H54 (cell line): ENCODE results near the gene PHACTR3.

ENCODE experiments used
- DNase-seq: peaks from one replicate; pipeline ENCODE4 v3.0.0; 2011; ENCODE audit warnings: low spot score, mixed read lengths; ENCODE audit not compliant: insufficient read length
- FAIRE-seq: peaks from 3 replicates; lab custom pipeline; 2011; peaks lifted over from hg19 to GRCh38; lab: Jason Lieb, UNC
- POLR2A ChIP-seq: IDR thresholded peaks from 2 replicates; pipeline ENCODE4 v1.6.1; 2011; ENCODE audit warnings: low read depth, mild to moderate bottlenecking, low read length

Gene PHACTR3

DNA sequence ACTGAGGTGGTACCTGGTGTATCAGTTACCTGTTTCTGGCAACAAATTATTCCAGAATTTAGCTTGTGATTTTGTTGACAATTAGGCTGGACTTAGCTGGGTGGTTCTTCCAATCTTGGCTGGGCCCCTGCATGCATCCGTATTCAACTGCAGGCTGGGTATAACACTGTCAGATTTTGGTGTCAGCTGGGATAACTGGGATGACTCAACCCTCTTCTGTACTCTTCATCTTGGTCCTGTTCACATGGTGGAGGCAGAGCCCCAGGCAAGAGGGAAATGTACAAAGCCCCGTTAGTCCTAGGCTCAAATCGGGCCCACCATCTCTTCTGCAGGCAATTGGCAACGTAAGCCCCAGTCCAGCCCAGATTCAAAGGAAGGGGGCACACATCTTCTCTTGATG is 89.2 kb downstream of the PHACTR3 start:
- no peak for DNase-seq
- no peak for FAIRE-seq

DNA sequence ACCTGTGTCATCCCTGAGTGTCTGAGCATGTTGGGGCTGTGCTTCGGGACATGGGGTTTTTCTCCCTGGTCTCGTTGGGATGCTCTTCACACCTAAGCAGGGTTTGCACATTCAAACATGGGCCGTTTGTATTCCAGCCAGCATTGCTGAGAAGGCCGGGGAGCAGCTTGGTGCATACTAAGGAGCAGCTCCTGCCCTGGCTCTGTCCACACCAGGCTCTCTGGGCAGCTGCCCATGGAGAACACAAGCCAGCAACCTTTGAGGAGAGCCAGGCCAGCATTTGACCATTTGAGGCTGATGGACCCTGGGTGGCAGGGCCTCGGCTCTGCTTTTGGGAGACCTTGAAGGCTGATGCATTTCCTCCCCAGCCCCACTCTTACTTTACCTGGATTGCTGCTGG is 92.1 kb downstream of the PHACTR3 start:
- FAIRE-seq (no peak), DNase-seq (no peak)
- no peak for TF ChIP-seq POLR2A

More for the DNA sequence above, 89.2 kb downstream of the PHACTR3 start:
- no peak for TF ChIP-seq POLR2A

DNA sequence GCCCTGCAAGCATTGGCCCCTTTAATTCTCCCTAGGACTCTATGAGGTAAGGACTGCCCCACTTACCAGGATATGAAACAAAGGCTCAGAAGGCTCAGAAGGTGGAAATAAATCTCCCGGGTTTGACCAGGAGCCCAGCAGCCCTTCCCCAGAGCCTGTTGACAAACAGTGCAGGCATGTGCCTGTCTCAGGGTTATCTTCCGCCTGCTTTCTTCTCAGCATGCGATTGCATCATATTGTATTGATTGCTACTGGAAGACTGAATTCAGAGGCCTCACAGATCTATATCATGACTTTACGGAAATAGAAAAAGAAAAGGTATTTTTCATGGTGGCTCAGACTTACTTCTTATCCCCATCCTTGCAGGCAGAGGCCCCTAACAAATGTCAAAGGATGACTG is 92.7 kb downstream of the PHACTR3 start:
- no peak for TF ChIP-seq POLR2A
- FAIRE-seq: no peak

DNA sequence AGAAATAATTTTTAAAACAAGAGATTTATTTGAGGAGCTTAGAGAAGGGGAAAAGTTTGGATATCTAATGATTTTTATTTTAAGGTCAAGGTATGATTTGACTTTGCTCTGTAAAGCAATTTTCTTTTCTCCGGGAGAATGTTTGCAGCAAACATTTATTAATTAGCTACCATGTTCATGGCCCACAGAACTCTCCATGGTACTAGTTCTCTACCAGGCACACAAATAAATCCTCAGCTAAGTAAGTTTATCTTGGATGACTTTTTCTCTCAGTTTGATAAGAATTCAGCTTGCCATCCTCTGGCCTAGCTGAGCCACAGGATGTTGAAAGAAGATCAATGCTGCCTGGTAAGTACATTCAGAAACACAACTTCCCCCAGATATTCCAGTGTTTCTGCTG is 94.3 kb downstream of the PHACTR3 start:
- TF ChIP-seq POLR2A: no peak
- FAIRE-seq (no peak), DNase-seq (no peak)

More for the DNA sequence above, 92.7 kb downstream of the PHACTR3 start:
- DNase-seq: no peak

DNA sequence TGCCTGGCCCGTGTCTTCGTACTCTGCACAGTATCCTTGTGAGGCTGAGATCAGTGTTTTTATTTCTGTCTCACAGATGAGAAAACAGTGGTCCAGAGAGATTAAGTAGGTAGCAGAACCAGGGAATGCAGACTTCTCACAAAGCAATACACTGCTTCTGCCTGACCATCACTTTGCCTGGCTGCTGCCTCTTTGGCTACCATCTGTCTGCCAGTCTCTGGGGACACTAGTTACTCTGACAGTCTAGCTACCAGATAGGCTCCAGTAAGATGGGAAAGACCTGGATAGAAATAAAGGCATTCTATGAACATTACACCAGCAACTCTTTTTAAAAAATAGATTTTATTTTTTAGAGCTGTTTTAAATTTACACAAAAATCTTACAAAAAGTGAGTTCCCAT is 96.9 kb downstream of the PHACTR3 start:
- DNase-seq (no peak), FAIRE-seq (no peak)
- no peak for TF ChIP-seq POLR2A

DNA sequence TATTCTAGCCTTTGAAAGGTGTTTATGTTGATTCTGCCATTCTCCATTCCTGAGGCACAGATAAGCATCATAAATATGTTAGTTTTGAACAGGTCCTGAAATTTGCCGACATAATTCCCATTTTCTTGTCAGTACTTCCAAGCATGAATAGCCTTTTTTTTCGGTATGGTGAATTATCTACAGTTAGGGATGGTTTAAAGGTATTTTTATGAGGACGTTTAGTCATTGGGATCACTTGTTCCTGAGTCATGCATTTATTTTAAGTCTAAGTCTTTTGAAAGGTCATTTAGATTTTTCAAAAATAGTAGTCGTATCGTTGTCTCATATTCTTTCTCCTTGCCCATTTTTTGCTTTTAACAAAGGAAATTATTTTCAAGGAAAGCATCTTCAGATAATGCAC is 98.7 kb downstream of the PHACTR3 start:
- no peak for TF ChIP-seq POLR2A
- DNase-seq (no peak), FAIRE-seq (no peak)

DNA sequence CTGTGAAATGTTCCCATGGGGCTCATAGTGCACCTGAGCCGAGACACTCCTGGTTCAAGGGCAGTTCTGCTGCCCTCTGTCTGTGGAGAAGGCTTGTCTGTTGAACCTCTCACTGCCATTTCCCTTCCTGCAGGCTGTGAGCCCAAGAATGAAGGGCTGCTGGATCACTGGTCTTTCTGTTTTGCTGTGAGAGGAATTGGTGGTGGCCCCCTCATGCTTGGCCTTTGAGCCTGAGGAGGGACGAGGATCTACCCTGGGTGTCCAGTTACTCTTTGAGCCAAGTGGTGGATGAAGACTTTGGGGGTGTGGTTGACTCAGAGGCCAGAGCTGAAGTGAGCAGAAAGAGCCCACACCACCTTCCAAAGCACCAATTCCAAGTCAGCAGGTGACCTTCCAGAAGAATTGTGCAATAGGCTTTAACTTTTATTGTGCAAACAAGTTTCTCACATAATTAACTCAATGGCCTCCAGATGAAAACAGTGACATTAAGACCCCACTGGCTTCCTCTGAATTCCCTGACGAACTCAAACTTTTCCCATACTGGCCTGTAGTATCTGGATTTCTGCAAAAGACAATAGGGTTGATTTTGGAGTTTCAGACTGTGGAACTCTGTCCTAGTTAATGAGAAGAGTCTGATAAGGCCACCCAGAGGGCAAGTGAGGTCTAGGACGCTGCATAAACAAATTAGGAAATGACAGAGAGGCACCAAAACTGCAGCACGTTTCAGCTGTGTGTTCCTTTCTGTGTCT is 101.5 kb downstream of the PHACTR3 start:
- DNase-seq (no peak), FAIRE-seq (no peak)
- no peak for TF ChIP-seq POLR2A

DNA sequence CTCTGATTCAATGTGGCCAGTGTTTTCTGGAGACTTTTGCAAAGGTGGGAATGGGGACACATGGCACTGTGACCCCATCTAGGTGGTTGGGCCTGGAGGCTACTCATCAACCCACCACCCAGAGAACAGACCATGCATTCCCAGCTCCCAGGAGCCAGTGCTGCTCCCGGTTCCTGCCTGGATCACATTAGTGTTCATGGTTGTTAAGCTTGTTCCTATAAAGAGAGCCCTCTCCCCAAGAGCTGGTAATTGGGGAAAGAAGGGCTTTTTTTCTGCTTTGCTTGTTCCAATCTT is 102.0 kb downstream of the PHACTR3 start:
- DNase-seq (no peak), FAIRE-seq (no peak)
- TF ChIP-seq POLR2A: no peak

DNA sequence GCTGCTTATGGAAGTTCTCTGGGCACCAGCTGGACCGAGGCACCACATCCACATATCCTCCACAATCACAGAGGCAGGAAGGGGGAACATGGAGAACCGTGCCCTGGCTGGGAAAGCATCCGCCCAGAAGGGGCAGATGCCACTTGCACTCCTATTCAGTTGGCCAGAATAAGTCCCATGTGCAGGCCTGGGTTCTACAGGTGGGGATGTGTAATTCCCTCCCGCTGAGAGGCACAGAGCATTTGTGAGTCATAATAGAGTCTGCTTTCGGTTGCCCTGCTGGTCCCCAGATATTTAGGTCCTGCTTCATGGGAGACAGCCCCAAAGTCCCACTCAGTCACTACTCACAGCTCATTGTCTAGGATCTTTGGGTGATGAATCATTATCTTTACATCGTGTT is 104.0 kb downstream of the PHACTR3 start:
- no peak for TF ChIP-seq POLR2A
- FAIRE-seq (no peak), DNase-seq (no peak)

DNA sequence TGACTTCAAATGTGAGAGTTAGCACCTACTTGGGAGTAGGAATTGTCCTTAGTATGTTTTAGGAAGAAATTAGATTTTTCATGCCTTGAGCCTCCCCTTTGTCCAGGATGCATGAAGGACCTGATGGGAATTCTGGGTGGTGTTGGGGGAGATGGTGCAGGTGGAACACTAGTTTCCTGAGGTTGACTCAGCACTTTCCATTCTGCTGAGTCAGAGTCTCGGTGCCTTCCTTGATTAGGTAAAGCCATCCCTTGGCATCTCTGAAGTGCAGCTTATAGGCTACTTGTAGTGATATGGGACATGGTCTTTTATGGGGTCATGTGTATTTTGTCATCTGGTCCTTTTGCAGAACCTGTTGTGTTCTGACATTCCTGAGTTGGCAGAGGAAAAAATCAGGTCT is 105.3 kb downstream of the PHACTR3 start:
- FAIRE-seq (no peak), DNase-seq (no peak)
- TF ChIP-seq POLR2A: no peak

DNA sequence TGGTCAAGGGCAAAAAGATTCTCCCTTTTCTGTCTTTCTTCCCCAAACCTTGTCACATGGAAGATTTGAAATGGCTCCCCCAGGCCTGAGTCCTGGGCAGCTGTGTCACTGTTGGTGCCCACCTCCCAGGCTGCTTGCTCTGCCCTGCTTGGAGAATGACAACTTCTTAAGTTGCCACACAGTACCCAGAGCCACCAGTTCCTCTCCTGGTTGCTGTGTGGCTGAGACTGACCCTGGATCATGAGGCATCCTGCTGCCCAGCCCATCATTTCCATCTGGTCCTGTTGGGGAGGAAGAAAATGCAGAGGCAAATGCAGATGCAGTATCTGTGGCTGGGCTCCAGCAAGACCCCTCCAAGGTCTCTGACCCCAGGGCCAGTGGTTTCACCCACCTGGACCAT is 113.7 kb downstream of the PHACTR3 start:
- FAIRE-seq (no peak), DNase-seq (no peak)
- TF ChIP-seq POLR2A: no peak

DNA sequence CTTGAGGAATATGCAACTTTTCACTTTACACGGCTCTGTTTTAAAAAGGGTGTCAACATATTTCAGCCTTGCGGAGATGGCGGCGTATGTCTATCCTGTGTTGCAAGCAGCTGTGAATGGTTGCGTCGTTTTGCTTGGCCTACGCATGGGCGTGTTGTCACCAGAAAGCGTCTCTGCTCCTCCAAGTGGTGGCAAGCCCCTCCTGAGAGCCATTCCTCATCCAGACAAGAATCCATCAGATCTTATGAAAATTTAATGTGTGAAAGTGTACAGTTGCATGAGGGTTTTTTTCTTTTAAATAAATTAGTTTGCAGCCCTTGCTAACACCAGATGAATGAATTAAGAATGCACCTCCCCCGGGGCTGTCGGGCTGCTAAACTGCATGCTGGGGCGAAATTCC is 114.4 kb downstream of the PHACTR3 start:
- FAIRE-seq (no peak), DNase-seq (no peak)
- TF ChIP-seq POLR2A: no peak

DNA sequence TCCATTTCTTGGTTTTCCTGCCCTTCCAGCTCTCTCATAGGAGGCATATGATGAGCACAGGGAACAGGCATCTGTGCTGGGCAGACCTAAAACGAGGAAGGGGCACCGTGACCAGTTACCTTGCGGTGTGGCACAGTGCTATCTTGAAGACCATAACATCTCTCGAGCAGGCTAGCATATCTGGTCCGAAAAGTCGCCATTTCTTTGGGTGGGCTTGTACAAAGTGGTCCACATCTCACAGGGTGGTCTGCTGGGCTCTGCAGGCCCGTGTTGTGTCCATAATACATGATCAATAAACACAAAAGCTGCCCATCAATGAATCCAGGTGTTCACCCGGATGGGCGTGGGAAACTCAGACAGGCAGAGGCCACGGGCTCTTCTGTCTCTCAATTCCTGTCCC is 115.7 kb downstream of the PHACTR3 start:
- FAIRE-seq (no peak), DNase-seq (no peak)
- TF ChIP-seq POLR2A: no peak

DNA sequence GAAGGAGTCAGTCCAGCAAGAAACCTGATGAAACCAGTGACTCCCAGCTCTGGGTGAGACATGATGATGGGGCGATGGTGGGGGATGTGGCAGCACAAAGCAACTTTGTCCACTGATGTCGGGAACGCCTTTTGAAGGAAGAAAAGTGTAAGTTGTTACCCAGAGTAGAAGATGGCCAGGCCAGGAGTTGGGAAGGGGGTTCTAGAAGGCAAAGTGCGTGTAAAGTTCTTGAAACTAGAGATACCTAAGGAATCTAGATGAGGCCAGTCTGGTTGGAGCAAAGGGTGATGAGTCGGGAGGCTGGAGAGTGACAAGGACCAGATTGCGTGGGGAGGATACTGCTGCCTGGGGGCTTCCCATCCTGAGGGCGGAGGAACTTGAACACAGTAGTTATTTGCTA is 117.0 kb downstream of the PHACTR3 start:
- no peak for DNase-seq
- TF ChIP-seq POLR2A: no peak
- no peak for FAIRE-seq

DNA sequence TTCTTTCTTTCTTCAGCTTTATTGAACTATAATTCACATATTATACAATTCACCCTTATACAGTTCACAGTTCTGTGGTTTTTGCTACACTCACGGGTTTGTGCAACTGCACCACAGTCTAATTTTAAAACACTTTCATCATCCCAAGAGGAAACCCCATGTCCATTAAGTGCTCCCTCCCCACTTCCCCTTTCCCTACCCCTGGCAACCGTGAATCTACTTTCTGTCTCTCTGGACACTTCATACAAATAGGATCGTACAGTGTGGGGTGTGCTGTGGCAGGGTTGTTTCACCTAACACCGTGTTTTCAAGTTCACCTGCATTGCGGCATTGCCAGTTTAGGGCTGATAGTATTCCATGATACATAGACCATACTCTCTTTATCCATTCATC is 118.8 kb downstream of the PHACTR3 start:
- FAIRE-seq (no peak), DNase-seq (no peak)
- TF ChIP-seq POLR2A: no peak
